Pancreas (tissue), 10 donors: Measurements from ENCODE around the gene ELOVL2. TPM values are rescaled to one million over a fixed set of nuclear protein-coding genes. Genes with fewer than 3 reads are reported as not detected.

Experiments used
- ATAC-seq, 4 donors: fragments of 200-7000 bp; cut with Tn5 transposase; one replicate each; pipeline versions ENCODE4 v1.8.0 to v1.9.1; 2020; ENCODE audit warnings: mild to moderate bottlenecking in 4 of 4, moderate library complexity in 4 of 4
- DNase-seq, 6 donors: peaks; one replicate each; pipeline ENCODE4 v3.0.0-alpha.2; 2020
- FAIRE-seq: peaks from 2 replicates; lab custom pipeline; 2012; peaks lifted over from hg19 to GRCh38; lab: Jason Lieb, UNC
- H3K27ac ChIP-seq, 4 donors: fragments of 200-600 bp; sonication (generic); 1 replicate in 3 of 4; 2 replicates in 1 of 4; pipeline versions ENCODE4 v1.5.0 to v1.8.0; 2020
- H3K27me3 ChIP-seq, 4 donors: fragments of 200-600 bp; one replicate each; pipeline ENCODE4 v1.8.0; 2021
- H3K36me3 ChIP-seq, 3 donors: fragments of 200-600 bp; sonication (generic) in 1 of 3; one replicate each; pipeline versions ENCODE4 v1.5.0 to v1.8.0; 2020 to 2021
- H3K4me1 ChIP-seq, 3 donors: fragments of 200-600 bp; one replicate each; pipeline ENCODE4 v1.8.0; 2021
- H3K4me3 ChIP-seq, 4 donors: fragments of 200-600 bp; sonication (generic) in 2 of 4; one replicate each; pipeline versions ENCODE4 v1.5.0 to v1.8.0; 2020 to 2021
- H3K9me3 ChIP-seq, 4 donors: fragments of 200-600 bp; one replicate each; pipeline ENCODE4 v1.8.0; 2021
- WGBS, 2 donors: extraction: QIAGEN DNeasy Blood & Tissue Kit; methylation state at CpG; one replicate each; pipeline ENCODE4 v1.1.7; 2013; 5-methylcytosine and 5-hydroxymethylcytosine counted together
- intact Hi-C, 3 donors: fragments of 100-400 bp; cut with DNase I; formaldehyde crosslinking; loops; one replicate each; pipeline versions ENCODE4 v1.11.1 to v1.14.2; 2022
- polyA plus RNA-seq, 2 donors: library from polyadenylated mRNA; stranded (reverse); fragments of 200-250 nt; gene quantifications; one replicate each; pipeline ENCODE4 v1.2.3, GENCODE V29; 2013
- total RNA-seq, 6 donors: library from RNA; stranded (reverse); fragmentation: NEBNext Ultra II Directional in 4 of 6; extraction: Animal tissue kit (Norgen Biotek cat#: 25700) in 4 of 6; gene quantifications; one replicate each; pipeline versions ENCODE4 v1.2.1 to v1.2.4, GENCODE V29; 2021 to 2023
- TF ChIP-seq, protein P1 (sequence below), 4 donors: fragments of 200-600 bp; sonication (generic) in 3 of 4; IDR thresholded peaks; one replicate each; pipeline versions ENCODE4 v1.5.0 to v1.8.0; 2021; ENCODE audit warnings: antibody characterized with exemption in 4 of 4
- donor health status: healthy with polysubstance abuse.
- donor health status: DM: no; HTN: no; CAD: no; lungs with moderate emphysema.
- donor health status: DM: no; HTN: no; CAD: no.
- donor health status: control.
- donor health status: control.
- donor health status: Bipolar disorder and iron deficiency.
- donor health status: DM: yes; HTN: yes; CAD: no.
- donor health status: DM: no; HTN: no; CAD: no.
- donor health status: DM: no; HTN: no; CAD: no.
- donor health status: DM: yes; HTN: yes; CAD: no.

Gene ELOVL2
- total and polyA plus RNA-seq, 8 donors: 1.3 to 2.2 (median 1.6) TPM

DNA sequence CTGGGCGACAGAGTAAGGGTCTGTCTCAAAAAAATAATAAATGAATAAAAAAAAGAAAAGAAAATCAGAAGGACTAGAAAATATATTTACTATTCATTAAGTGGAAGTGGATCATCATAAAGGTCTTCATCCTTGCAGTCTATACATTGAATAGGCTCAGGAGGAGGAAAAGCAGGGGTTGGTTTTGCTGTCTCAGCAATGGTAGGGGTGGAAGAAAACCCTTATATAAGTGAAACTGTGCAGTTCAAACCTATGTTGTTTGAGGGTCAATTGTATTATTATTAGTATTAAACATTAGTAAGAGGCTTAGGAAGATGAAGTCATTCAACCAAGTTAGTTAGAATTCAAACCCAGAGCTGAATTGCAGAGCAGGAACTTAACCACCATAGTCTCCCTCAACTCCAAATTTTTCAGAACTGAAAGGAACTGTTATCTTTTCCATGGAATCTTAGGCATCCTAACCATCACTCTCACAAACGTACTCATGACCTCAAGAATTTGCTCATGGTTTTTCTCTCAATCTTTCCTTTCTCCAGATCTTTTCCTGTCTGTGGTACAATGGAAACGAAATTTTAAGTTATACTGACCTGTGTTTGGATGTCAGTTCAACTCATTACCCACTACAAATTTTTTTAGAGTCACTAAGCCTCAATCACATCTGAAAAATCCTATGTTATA, 41.8 kb upstream of the ELOVL2 start:
- ATAC-seq (no peak), FAIRE-seq (no peak), DNase-seq (no peak)
- no peaks in the 10 kb centered on the region for H3K27me3 ChIP-seq
- intact Hi-C loops: no loop called here
- no peaks in the 10 kb centered on the region for H3K9me3 ChIP-seq
- no peak overlapping the region for H3K27ac ChIP-seq
- H3K4me3 ChIP-seq: no peak overlapping the region
- no peaks in the 10 kb centered on the region for H3K36me3 ChIP-seq
- 47 to 50% methylated on average over 3 of the region's 3 CpGs for WGBS, 2 donors
- no peaks in the 10 kb centered on the region for H3K4me1 ChIP-seq
- TF ChIP-seq, protein P1, sequence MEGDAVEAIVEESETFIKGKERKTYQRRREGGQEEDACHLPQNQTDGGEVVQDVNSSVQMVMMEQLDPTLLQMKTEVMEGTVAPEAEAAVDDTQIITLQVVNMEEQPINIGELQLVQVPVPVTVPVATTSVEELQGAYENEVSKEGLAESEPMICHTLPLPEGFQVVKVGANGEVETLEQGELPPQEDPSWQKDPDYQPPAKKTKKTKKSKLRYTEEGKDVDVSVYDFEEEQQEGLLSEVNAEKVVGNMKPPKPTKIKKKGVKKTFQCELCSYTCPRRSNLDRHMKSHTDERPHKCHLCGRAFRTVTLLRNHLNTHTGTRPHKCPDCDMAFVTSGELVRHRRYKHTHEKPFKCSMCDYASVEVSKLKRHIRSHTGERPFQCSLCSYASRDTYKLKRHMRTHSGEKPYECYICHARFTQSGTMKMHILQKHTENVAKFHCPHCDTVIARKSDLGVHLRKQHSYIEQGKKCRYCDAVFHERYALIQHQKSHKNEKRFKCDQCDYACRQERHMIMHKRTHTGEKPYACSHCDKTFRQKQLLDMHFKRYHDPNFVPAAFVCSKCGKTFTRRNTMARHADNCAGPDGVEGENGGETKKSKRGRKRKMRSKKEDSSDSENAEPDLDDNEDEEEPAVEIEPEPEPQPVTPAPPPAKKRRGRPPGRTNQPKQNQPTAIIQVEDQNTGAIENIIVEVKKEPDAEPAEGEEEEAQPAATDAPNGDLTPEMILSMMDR (IDR thresholded peaks at IDR 0.05): no peak

DNA sequence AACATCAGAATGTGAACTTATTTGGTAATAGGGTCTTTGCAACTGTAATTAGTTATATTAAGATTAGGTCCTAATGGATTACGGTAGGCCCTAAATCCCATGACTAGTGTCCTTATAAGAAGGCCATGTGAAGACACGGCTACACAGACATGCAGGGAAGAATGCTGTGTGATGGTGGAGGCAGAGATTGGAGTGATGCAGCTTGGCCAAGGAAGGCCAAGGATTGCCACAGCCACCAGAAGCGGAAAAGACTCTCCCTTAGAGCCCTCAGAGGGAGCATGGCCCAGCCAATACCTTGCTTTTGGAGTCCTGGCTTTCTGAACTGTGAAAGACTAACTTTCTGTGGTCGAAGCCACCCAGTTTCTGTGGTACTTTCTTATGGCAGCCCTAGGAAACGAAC, 39.9 kb upstream of the ELOVL2 start:
- TF ChIP-seq, protein P1 (IDR thresholded peaks at IDR 0.05): no peak
- H3K27me3 ChIP-seq: no peaks in the 10 kb centered on the region
- no peaks in the 10 kb centered on the region for H3K9me3 ChIP-seq
- FAIRE-seq (no peak), ATAC-seq (no peak), DNase-seq (no peak)
- H3K4me3 ChIP-seq: no peak overlapping the region
- H3K27ac ChIP-seq: no peak overlapping the region
- H3K4me1 ChIP-seq: no peaks in the 10 kb centered on the region
- intact Hi-C loops: no loop called here
- WGBS, 2 donors: 73 to 83% methylated on average over 5 of the region's 5 CpGs
- H3K36me3 ChIP-seq: no peaks in the 10 kb centered on the region

DNA sequence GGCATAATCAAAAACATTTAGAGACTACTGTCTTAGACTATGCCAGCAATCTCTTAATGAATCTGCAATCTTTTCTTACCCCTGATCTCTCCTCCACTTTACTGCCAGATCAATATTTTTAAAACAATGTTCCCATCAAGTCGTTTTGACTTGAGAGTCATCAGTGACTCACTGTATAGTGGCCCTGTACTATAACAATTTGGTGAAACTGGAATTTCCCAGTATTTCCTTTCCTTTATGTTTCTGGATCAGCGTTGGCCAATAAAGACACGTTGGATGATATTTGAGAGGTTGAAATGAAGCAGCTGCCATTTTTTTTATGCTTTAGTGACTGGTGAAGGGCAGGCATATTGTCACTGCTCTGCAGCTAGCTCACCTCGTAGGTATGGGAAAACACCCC, 39.4 kb upstream of the ELOVL2 start:
- FAIRE-seq (no peak), DNase-seq (no peak), ATAC-seq (no peak)
- no peaks in the 10 kb centered on the region for H3K4me1 ChIP-seq
- intact Hi-C loops: no loop called here
- no peaks in the 10 kb centered on the region for H3K36me3 ChIP-seq
- no peak overlapping the region for H3K27ac ChIP-seq
- no peaks in the 10 kb centered on the region for H3K9me3 ChIP-seq
- no peaks in the 10 kb centered on the region for H3K27me3 ChIP-seq
- H3K4me3 ChIP-seq: no peak overlapping the region
- TF ChIP-seq, protein P1 (IDR thresholded peaks at IDR 0.05): no peak
- 68 to 69% methylated on average over 4 of the region's 4 CpGs for WGBS, 2 donors

DNA sequence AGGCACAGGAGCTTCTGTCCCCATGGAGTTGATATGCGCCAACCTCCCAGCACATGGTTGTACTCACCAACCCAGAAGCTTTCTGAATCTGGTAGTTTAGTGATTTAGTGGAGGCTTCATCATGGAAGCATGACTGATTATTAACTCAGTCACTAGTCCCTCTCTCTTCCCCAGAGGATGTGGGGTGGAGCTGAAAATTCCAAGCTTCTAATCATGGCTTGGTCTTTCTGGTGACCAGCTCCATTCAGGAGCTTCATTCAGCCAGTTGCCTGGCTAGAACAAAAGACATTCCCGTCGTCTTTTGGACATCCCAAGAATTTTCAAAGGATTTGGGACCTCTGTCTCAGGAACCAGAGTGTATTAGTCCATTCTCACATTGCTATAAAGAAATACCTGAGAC, 36.2 kb upstream of the ELOVL2 start:
- no peak overlapping the region for H3K4me3 ChIP-seq
- no peaks in the 10 kb centered on the region for H3K36me3 ChIP-seq
- no peaks in the 10 kb centered on the region for H3K4me1 ChIP-seq
- intact Hi-C loops: no loop called here
- no peak for ATAC-seq
- 58 to 63% methylated on average over 3 of the region's 3 CpGs for WGBS, 2 donors
- FAIRE-seq: no peak
- no peak for DNase-seq
- H3K9me3 ChIP-seq: no peaks in the 10 kb centered on the region
- H3K27ac ChIP-seq: no peak overlapping the region
- H3K27me3 ChIP-seq: no peaks in the 10 kb centered on the region
- TF ChIP-seq, protein P1 (IDR thresholded peaks at IDR 0.05): no peak

DNA sequence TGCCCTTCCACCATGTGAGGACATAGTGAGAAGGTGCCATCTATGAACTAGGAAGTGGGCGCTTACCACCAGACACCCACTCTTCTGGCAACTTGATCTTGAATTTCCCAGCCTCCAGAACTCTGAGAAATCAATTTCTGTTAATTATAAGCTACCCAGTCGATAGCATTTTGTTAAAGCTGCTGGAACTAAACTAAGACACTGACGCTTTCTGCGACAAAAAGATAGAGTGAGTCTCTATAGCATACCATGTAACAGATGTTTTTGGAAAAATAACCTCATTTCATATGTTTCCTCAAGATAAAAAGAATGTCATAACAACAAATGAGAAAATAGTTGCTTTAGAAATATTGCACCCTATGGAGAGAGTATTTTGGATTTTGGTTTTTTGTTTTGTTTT, 34.2 kb upstream of the ELOVL2 start:
- no peaks in the 10 kb centered on the region for H3K27me3 ChIP-seq
- FAIRE-seq (no peak), ATAC-seq (no peak), DNase-seq (no peak)
- H3K4me1 ChIP-seq: no peaks in the 10 kb centered on the region
- TF ChIP-seq, protein P1 (IDR thresholded peaks at IDR 0.05): no peak
- H3K4me3 ChIP-seq: no peak overlapping the region
- no peaks in the 10 kb centered on the region for H3K9me3 ChIP-seq
- intact Hi-C loops: no loop called here
- 55 to 57% methylated on average over 4 of the region's 4 CpGs for WGBS, 2 donors
- H3K27ac ChIP-seq: no peak overlapping the region
- H3K36me3 ChIP-seq: no peaks in the 10 kb centered on the region
